HCT116 (cell line): Measurements from ENCODE around the gene CCN5. TPM values are rescaled to one million over a fixed set of nuclear protein-coding genes. Genes with fewer than 3 reads are reported as not detected.

Source experiments
- ATAC-seq: fragments of 200-7000 bp; cut with Tn5 transposase; 2 replicates; pipeline ENCODE4 v1.9.1; 2020; ENCODE audit warnings: mild to moderate bottlenecking, moderate library complexity
- BruUV-seq: library from RNA; stranded (reverse); fragments of 400-500 nt; replicated peaks from 2 replicates; lab custom pipeline; 2021; lab: Mats Ljungman, UMichigan
- CTCF ChIA-PET: fragments of 300-600 bp; sonication (Branson Sonifier 250); formaldehyde crosslinking; loops from one replicate; lab custom pipeline; 2021; ENCODE audit warnings: antibody characterized with exemption; lab: Charles Lee
- POLR2A ChIA-PET: fragments of 300-600, 350-600 bp; sonication (Branson Sonifier 250); formaldehyde crosslinking; loops from one replicate; lab custom pipeline; 2021; ENCODE audit warnings: antibody characterized with exemption; lab: Charles Lee
- RAD21 ChIA-PET, 2 experiments: fragments of 300-600 bp; sonication (Branson Sonifier 250); formaldehyde crosslinking; loops; one replicate each; lab custom pipeline; 2023; ENCODE audit warnings: low total read pairs in 2 of 2; ENCODE audit not compliant: uncharacterized antibody in 2 of 2, unreplicated experiment in 2 of 2, low non-redundant PET in 1 of 2; lab: Charles Lee
- DNase-seq: peaks from one replicate; pipeline ENCODE4 v3.0.0-alpha.2; 2010; ENCODE audit warnings: low read depth, low spot score
- H2AFZ ChIP-seq: fragments of 200-600 bp; shearing (Covaris generic), sonication (generic); 2 replicates; pipeline ENCODE4 v1.6.1; 2017; ENCODE audit warnings: low read depth, mixed run types, mixed read lengths, antibody characterized with exemption, low read length; ENCODE audit not compliant: poor library complexity, severe bottlenecking
- H3K27ac ChIP-seq: 2 replicates; pipeline ENCODE4 v1.5.1; 2012; ENCODE audit warnings: low read depth, low read length
- H3K27me3 ChIP-seq: fragments of 200-600 bp; sonication (generic); 2 replicates; pipeline ENCODE4 v1.6.1; 2016; ENCODE audit warnings: mixed run types, low read length, mixed read lengths; ENCODE audit not compliant: insufficient read depth
- H3K36me3 ChIP-seq, 2 experiments: fragments of 200-500 bp in 1 of 2; fragments of 200-600 bp in 1 of 2; sonication (Bioruptor generic) in 1 of 2; sonication (generic) in 1 of 2; 2 replicates each; pipeline versions ENCODE4 v1.5.1 to v1.6.1; 2014 to 2016; ENCODE audit warnings: low read length in 2 of 2, inconsistent platforms in 1 of 2, mixed read lengths in 1 of 2, mixed run types in 1 of 2; ENCODE audit not compliant: insufficient read depth in 2 of 2, control insufficient read depth in 1 of 2
- H3K4me1 ChIP-seq, 2 experiments: fragments of 200-600 bp in 1 of 2; sonication (generic) in 1 of 2; 2 replicates each; pipeline versions ENCODE4 v1.5.1 to v1.6.1; 2012 to 2017; ENCODE audit warnings: low read length in 2 of 2, inconsistent platforms in 1 of 2, mild to moderate bottlenecking in 1 of 2, mixed read lengths in 1 of 2, mixed run types in 1 of 2, moderate library complexity in 1 of 2; ENCODE audit not compliant: insufficient read depth in 2 of 2, control insufficient read depth in 1 of 2
- H3K4me2 ChIP-seq: fragments of 200-600 bp; sonication (generic); 2 replicates; pipeline ENCODE4 v1.6.1; 2017; ENCODE audit warnings: mixed run types, low read length, mixed read lengths
- H3K4me3 ChIP-seq, 2 experiments: fragments of 200-600 bp in 1 of 2; sonication (generic) in 1 of 2; replicated peaks in 1 of 2; 2 replicates each; pipeline ENCODE4 v1.5.1; 2011 to 2016; ENCODE audit warnings: low read length in 2 of 2, control low read depth in 1 of 2, low read depth in 1 of 2, mild to moderate bottlenecking in 1 of 2, mixed read lengths in 1 of 2, mixed run types in 1 of 2
- H3K79me2 ChIP-seq: fragments of 200-600 bp; sonication (generic); 2 replicates; pipeline ENCODE4 v1.6.1; 2017; ENCODE audit warnings: mild to moderate bottlenecking, mixed run types, low read length, moderate library complexity, mixed read lengths; ENCODE audit not compliant: insufficient read depth
- H3K9ac ChIP-seq: fragments of 200-600 bp; sonication (generic); 2 replicates; pipeline ENCODE4 v1.6.1; 2016; ENCODE audit warnings: low read length, mixed read lengths
- H3K9me2 ChIP-seq: fragments of 200-600 bp; sonication (generic), shearing (Covaris generic); 2 replicates; pipeline ENCODE4 v1.6.1; 2017; ENCODE audit warnings: mixed run types, mild to moderate bottlenecking, moderate library complexity; ENCODE audit not compliant: insufficient read depth
- H3K9me3 ChIP-seq, 2 experiments: fragments of 200-500 bp in 1 of 2; fragments of 200-600 bp in 1 of 2; sonication (Bioruptor generic) in 1 of 2; sonication (generic) in 1 of 2; 2 replicates each; pipeline ENCODE4 v1.6.1; 2014 to 2017; ENCODE audit warnings: low read length in 2 of 2, mixed read lengths in 2 of 2, inconsistent platforms in 1 of 2, low read depth in 1 of 2, mild to moderate bottlenecking in 1 of 2, mixed run types in 1 of 2, moderate library complexity in 1 of 2; ENCODE audit not compliant: control insufficient read depth in 1 of 2, insufficient read depth in 1 of 2
- H4K20me1 ChIP-seq: fragments of 200-600 bp; sonication (generic), shearing (Covaris generic); 2 replicates; pipeline ENCODE4 v1.6.1; 2017; ENCODE audit warnings: mixed run types, mild to moderate bottlenecking, moderate library complexity; ENCODE audit not compliant: insufficient read depth
- EGR1 ChIP-seq: IDR thresholded peaks from 2 replicates; pipeline ENCODE4 v1.6.1; 2012; ENCODE audit warnings: low read depth
- ELF1 ChIP-seq: IDR thresholded peaks from 2 replicates; pipeline ENCODE4 v1.6.1; 2012; ENCODE audit warnings: low read depth, borderline replicate concordance
- EZH2 ChIP-seq: fragments of 200-600 bp; sonication (generic); IDR thresholded peaks from 2 replicates; pipeline ENCODE4 v1.6.1; 2017; ENCODE audit warnings: antibody characterized with exemption, mixed run types
- EZH2phosphoT487 ChIP-seq: fragments of 200-600 bp; IDR thresholded peaks from 2 replicates; pipeline ENCODE4 v1.6.1; 2018; ENCODE audit warnings: antibody characterized with exemption, borderline replicate concordance
- FOSL1 ChIP-seq: IDR thresholded peaks from 2 replicates; pipeline ENCODE4 v1.6.1; 2012; ENCODE audit warnings: low read depth
- JUND ChIP-seq: IDR thresholded peaks from 2 replicates; pipeline ENCODE4 v1.6.1; 2012
- POLR2AphosphoS5 ChIP-seq: IDR thresholded peaks from 2 replicates; pipeline ENCODE4 v1.6.1; 2011; ENCODE audit warnings: mild to moderate bottlenecking, low read depth, low read length, moderate library complexity
- RAD21 ChIP-seq: IDR thresholded peaks from 2 replicates; pipeline ENCODE4 v1.6.1; 2012; ENCODE audit warnings: low read depth, mild to moderate bottlenecking
- SP1 ChIP-seq: IDR thresholded peaks from 2 replicates; pipeline ENCODE4 v1.6.1; 2012; ENCODE audit warnings: low read depth
- SRF ChIP-seq: IDR thresholded peaks from 2 replicates; pipeline ENCODE4 v1.6.1; 2012; ENCODE audit warnings: low read depth
- TCF7L2 ChIP-seq: IDR thresholded peaks from 2 replicates; pipeline ENCODE4 v1.7.0; 2011; ENCODE audit warnings: borderline replicate concordance, inconsistent platforms; ENCODE audit not compliant: insufficient read depth, insufficient read length; ENCODE audit errors: extremely low read depth
- YY1 ChIP-seq: IDR thresholded peaks from 2 replicates; pipeline ENCODE4 v1.6.1; 2011; ENCODE audit warnings: low read length, low read depth, moderate library complexity, mild to moderate bottlenecking; ENCODE audit not compliant: insufficient replicate concordance; ENCODE audit errors: extremely low read depth
- ZFX ChIP-seq: fragments of 450-650 bp; IDR thresholded peaks from 2 replicates; pipeline ENCODE4 v1.6.1; 2017
- ZNF274 ChIP-seq: fragments of 200-500 bp; sonication (Bioruptor generic); IDR thresholded peaks from 2 replicates; pipeline ENCODE4 v1.6.1; 2014; ENCODE audit warnings: mild to moderate bottlenecking, low read depth, low read length, inconsistent platforms
- intact Hi-C: fragments of 100-400 bp; cut with micrococcal nuclease; formaldehyde crosslinking; loops from 2 replicates; pipeline ENCODE4 v1.10.0; 2022
- total RNA-seq: library from RNA; stranded (reverse); gene quantifications from one replicate; pipeline ENCODE4 v1.2.1, GENCODE V29; 2021; ENCODE audit not compliant: unreplicated experiment
- TF ChIP-seq, protein P1 (sequence below): IDR thresholded peaks from 2 replicates; pipeline ENCODE4 v1.6.1; 2011; ENCODE audit warnings: mild to moderate bottlenecking, low read length, moderate library complexity; ENCODE audit not compliant: insufficient replicate concordance; ENCODE audit errors: extremely low read depth
- TF ChIP-seq, protein P2 (sequence below), 3 experiments: fragments of 200-600 bp in 1 of 3; sonication (generic) in 1 of 3; IDR thresholded peaks in 2 of 3; conservative IDR thresholded peaks in 1 of 3; 2 replicates each; pipeline ENCODE4 v1.5.1; 2012 to 2017; ENCODE audit warnings: low read depth in 2 of 3, low read length in 2 of 3, antibody characterized with exemption in 1 of 3, borderline replicate concordance in 1 of 3, control low read depth in 1 of 3, mild to moderate bottlenecking in 1 of 3, mixed read lengths in 1 of 3, mixed run types in 1 of 3, moderate library complexity in 1 of 3; ENCODE audit not compliant: insufficient read depth in 1 of 3

The CCN5 gene
- total RNA-seq, 1 experiment from 2014 or later = 0.20 TPM

DNA sequence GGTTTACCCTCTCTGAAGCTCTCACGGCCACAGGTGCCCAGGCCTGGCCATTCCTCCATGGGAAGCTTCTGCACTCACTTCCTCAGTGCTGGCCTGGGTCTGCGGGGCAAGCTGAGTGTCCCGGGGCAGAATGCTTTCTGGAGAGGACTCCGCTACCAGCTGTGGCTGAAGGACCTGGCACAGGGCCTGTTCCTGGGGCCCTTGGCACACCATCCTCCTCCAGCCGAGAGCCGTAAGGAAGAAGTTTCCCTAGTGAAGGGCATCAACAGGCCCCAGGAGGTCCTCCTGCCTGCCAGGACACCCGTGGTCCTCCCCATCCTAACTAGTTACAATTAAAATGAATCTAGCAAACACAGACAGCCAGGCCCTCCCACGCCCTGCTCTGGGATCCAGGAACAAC lies 16.5 kb downstream of the CCN5 start:
- H3K4me1 ChIP-seq = peaks cover 32 to 52% of the 10 kb centered on the region in 2 experiments
- no peak overlapping the region for H3K27ac ChIP-seq
- H3K27me3 ChIP-seq = no peaks in the 10 kb centered on the region
- no peaks in the 10 kb centered on the region for H3K79me2 ChIP-seq
- intact Hi-C loops = no loop called here
- TF ChIP-seq SP1 = no peak
- TF ChIP-seq EZH2 = no peak
- no peak for TF ChIP-seq FOSL1
- TF ChIP-seq SRF = no peak
- TF ChIP-seq, protein P1, sequence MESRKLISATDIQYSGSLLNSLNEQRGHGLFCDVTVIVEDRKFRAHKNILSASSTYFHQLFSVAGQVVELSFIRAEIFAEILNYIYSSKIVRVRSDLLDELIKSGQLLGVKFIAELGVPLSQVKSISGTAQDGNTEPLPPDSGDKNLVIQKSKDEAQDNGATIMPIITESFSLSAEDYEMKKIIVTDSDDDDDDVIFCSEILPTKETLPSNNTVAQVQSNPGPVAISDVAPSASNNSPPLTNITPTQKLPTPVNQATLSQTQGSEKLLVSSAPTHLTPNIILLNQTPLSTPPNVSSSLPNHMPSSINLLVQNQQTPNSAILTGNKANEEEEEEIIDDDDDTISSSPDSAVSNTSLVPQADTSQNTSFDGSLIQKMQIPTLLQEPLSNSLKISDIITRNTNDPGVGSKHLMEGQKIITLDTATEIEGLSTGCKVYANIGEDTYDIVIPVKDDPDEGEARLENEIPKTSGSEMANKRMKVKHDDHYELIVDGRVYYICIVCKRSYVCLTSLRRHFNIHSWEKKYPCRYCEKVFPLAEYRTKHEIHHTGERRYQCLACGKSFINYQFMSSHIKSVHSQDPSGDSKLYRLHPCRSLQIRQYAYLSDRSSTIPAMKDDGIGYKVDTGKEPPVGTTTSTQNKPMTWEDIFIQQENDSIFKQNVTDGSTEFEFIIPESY = no peak
- no peak for TF ChIP-seq ELF1
- TF ChIP-seq JUND = no peak
- no peak for TF ChIP-seq EZH2phosphoT487
- TF ChIP-seq, protein P2, sequence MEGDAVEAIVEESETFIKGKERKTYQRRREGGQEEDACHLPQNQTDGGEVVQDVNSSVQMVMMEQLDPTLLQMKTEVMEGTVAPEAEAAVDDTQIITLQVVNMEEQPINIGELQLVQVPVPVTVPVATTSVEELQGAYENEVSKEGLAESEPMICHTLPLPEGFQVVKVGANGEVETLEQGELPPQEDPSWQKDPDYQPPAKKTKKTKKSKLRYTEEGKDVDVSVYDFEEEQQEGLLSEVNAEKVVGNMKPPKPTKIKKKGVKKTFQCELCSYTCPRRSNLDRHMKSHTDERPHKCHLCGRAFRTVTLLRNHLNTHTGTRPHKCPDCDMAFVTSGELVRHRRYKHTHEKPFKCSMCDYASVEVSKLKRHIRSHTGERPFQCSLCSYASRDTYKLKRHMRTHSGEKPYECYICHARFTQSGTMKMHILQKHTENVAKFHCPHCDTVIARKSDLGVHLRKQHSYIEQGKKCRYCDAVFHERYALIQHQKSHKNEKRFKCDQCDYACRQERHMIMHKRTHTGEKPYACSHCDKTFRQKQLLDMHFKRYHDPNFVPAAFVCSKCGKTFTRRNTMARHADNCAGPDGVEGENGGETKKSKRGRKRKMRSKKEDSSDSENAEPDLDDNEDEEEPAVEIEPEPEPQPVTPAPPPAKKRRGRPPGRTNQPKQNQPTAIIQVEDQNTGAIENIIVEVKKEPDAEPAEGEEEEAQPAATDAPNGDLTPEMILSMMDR (IDR thresholded peaks at IDR 0.05 in 2 of 3, conservative IDR thresholded peaks at IDR 0.05 in 1 of 3; ENCODE audit: borderline replicate concordance in 1 of 3, insufficient read depth in 1 of 3, low read depth in 2 of 3, low read length in 2 of 3) = no peak
- no peak for TF ChIP-seq TCF7L2
- TF ChIP-seq ZFX = no peak
- TF ChIP-seq ZNF274 = no peak
- no peak for TF ChIP-seq EGR1
- TF ChIP-seq RAD21 = no peak
- TF ChIP-seq YY1 = no peak
- TF ChIP-seq POLR2AphosphoS5 = no peak
- no peak overlapping the region for H3K9ac ChIP-seq
- H3K4me3 ChIP-seq = no peak overlapping the region
- no TSS peak for BruUV-seq
- H3K36me3 ChIP-seq = no peaks in the 10 kb centered on the region
- no peak overlapping the region for H2AFZ ChIP-seq
- no peaks in the 10 kb centered on the region for H4K20me1 ChIP-seq
- no peaks in the 10 kb centered on the region for H3K9me2 ChIP-seq
- ChIA-PET CTCF (interaction anchor here (1.5 to 7.3 kb wide), 5 partner anchors 10 to 47 kb away, joined by 3 to 160 read pairs (median 9); no protein-coding TSS in a partner anchor), POLR2A (interaction anchor here (0.6 to 1.3 kb wide), 2 partner anchors 48 to 140 kb away, joined by 3 to 4 read pairs; no protein-coding TSS in a partner anchor), RAD21 (interaction anchor here (1.5 to 2.0 kb wide), 2 partner anchors 47 to 48 kb away, joined by 3 to 27 read pairs; no protein-coding TSS in a partner anchor)
- ATAC-seq (no peak), DNase-seq (no peak)
- no peak overlapping the region for H3K4me2 ChIP-seq
- H3K9me3 ChIP-seq = no peaks in the 10 kb centered on the region
